CD4-positive, alpha-beta T cell treated with Interleukin-6 for 4 hours (primary cell): ENCODE results near the gene LRRC25.
"Not testable (repeated sequence)": the region's sequence is repeated elsewhere in the genome, so short reads cannot be mapped to it uniquely, and the experiment has no call there.

Source experiments
- DNase-seq: peaks from one replicate; pipeline ENCODE4 v3.0.0-alpha.2; 2020; ENCODE audit warnings: mixed read lengths

LRRC25 gene

GRCh38 chr19:18373892-18374629, 23.4 kb downstream of the LRRC25 start:
- DNase-seq = peak; percentile 42

- DNase-seq = no peak
These were observed 24.0 kb downstream of the LRRC25 start for GRCh38 chr19:18373407-18373891.

GRCh38 chr19:18368504-18369222, 28.8 kb downstream of the LRRC25 start:
- DNase-seq = no peak

GRCh38 chr19:18366021-18366435, 31.4 kb downstream of the LRRC25 start:
- DNase-seq = no peak

- DNase-seq = no peak
These were observed 32.4 kb downstream of the LRRC25 start for GRCh38 chr19:18364826-18365528.

GRCh38 chr19:18364277-18364825, 33.1 kb downstream of the LRRC25 start:
- DNase-seq = not testable (repeated sequence)

GRCh38 chr19:18363787-18364186, 33.6 kb downstream of the LRRC25 start:
- DNase-seq = no peak

- DNase-seq = no peak
These were observed 34.4 kb downstream of the LRRC25 start for GRCh38 chr19:18362934-18363542.

GRCh38 chr19:18361646-18362045, 35.8 kb downstream of the LRRC25 start:
- DNase-seq = no peak

GRCh38 chr19:18357041-18357440, 40.4 kb downstream of the LRRC25 start:
- DNase-seq = no peak

- not testable (repeated sequence) for DNase-seq
These were observed 42.7 kb downstream of the LRRC25 start for GRCh38 chr19:18354743-18355142.

- no peak for DNase-seq
These were observed 43.9 kb downstream of the LRRC25 start for GRCh38 chr19:18353378-18354005.

- no peak for DNase-seq
These were observed 45.9 kb downstream of the LRRC25 start for GRCh38 chr19:18351544-18351943.

GRCh38 chr19:18350490-18350889, 46.9 kb downstream of the LRRC25 start:
- DNase-seq = no peak

- DNase-seq = peak; percentile 18
These were observed 47.8 kb downstream of the LRRC25 start for GRCh38 chr19:18349524-18350128.

- not testable (repeated sequence) for DNase-seq
These were observed 48.5 kb downstream of the LRRC25 start for GRCh38 chr19:18348818-18349339.

GRCh38 chr19:18348171-18348570, 49.3 kb downstream of the LRRC25 start:
- no peak for DNase-seq

GRCh38 chr19:18346091-18346490, 51.3 kb downstream of the LRRC25 start:
- DNase-seq = no peak

GRCh38 chr19:18345296-18345695, 52.1 kb downstream of the LRRC25 start:
- no peak for DNase-seq

- DNase-seq = no peak
These were observed 52.9 kb downstream of the LRRC25 start for GRCh38 chr19:18344582-18344950.

GRCh38 chr19:18342090-18342632, 55.3 kb downstream of the LRRC25 start:
- no peak for DNase-seq
